ENCODE measurements around the gene SPTLC3. TPM values are rescaled to one million over a fixed set of nuclear protein-coding genes. Genes with fewer than 3 reads are reported as not detected.

The SPTLC3 gene
- total and polyA plus RNA-seq, 2 experiments from 2014 or later, result 0.52 to 0.66 TPM

GRCh38 chr20:13017235-13017634 lies 8.5 kb downstream of the SPTLC3 start:
- no peak for ATAC-seq

GRCh38 chr20:13017883-13018535 lies 9.2 kb downstream of the SPTLC3 start:
- Mint-ChIP-seq H3K27me3 (ENCODE audit: insufficient read depth, low read depth, poor library complexity) (no peaks in the 10 kb centered on the region), H3K4me1 (peaks cover 9% of the 10 kb centered on the region; the same call in 2 of the 3 replicates), H3K4me3 (no peak overlapping the region), H3K27ac (no peak overlapping the region), H3K36me3 (ENCODE audit: low read depth) (peaks cover 17% of the 10 kb centered on the region), H3K9me3 (peaks cover 20% of the 10 kb centered on the region)
- DNase-seq (ENCODE audit: low spot score) (no peak), ATAC-seq (no peak)
- no peaks in the 10 kb centered on the region for H4K20me1 ChIP-seq (replicated peaks; ENCODE audit: insufficient read depth)
- no peaks in the 10 kb centered on the region for H3K27me3 ChIP-seq (ENCODE audit: insufficient read depth)
- H3K4me2 ChIP-seq, result no peak overlapping the region
- 0 out of 2 replicates have a peak, but pooled peaks cover 2% of the 10 kb centered on the region for H3K4me1 ChIP-seq (ENCODE audit: insufficient read depth)
- H3K9me2 ChIP-seq (ENCODE audit: insufficient read depth), result peaks cover 5% of the 10 kb centered on the region
- no peaks in the 10 kb centered on the region for H3K79me2 ChIP-seq (replicated peaks; ENCODE audit: insufficient read depth)
- H3K27ac ChIP-seq (ENCODE audit: low read depth), result no peak overlapping the region
- H3K36me3 ChIP-seq (ENCODE audit: insufficient read depth), result no peaks in the 10 kb centered on the region
- H3K4me3 ChIP-seq, result no peak overlapping the region
- no peak overlapping the region for H2AFZ ChIP-seq
- H3F3A ChIP-seq (replicated peaks; ENCODE audit: low read depth), result no peaks in the 10 kb centered on the region
- TF ChIP-seq STAT1 (IDR thresholded peaks at IDR 0.05; ENCODE audit: unreplicated experiment) (no peak), NANOG (IDR thresholded peaks at IDR 0.05; ENCODE audit: borderline replicate concordance) (no peak), ZNF114 (CRISPR knock-in tag; IDR thresholded peaks at IDR 0.05) (no peak), JUNB (IDR thresholded peaks at IDR 0.05; ENCODE audit: unreplicated experiment) (no peak), CTCF (conservative IDR thresholded peaks at IDR 0.05; ENCODE audit: low read depth in 2 of 2) (no peak), REST (IDR thresholded peaks at IDR 0.05; ENCODE audit: unreplicated experiment) (no peak), EZH2phosphoT487 (IDR thresholded peaks at IDR 0.05; ENCODE audit: unreplicated experiment) (no peak), EZH2 (IDR thresholded peaks at IDR 0.05; ENCODE audit: low read depth, unreplicated experiment) (no peak), CREB1 (CRISPR knock-in tag; IDR thresholded peaks at IDR 0.05; ENCODE audit: low read depth) (no peak), ETS1 (IDR thresholded peaks at IDR 0.05) (no peak), POLR2AphosphoS5 (IDR thresholded peaks at IDR 0.05; ENCODE audit: low read depth) (no peak), ZNF331 (CRISPR knock-in tag; IDR thresholded peaks at IDR 0.05; ENCODE audit: low read depth) (no peak)

More at GRCh38 chr20:13017235-13017634, 8.5 kb downstream of the SPTLC3 start:
- H3F3A ChIP-seq (replicated peaks; ENCODE audit: low read depth), result no peaks in the 10 kb centered on the region
- no peak overlapping the region for H3K4me3 Mint-ChIP-seq
- H3K36me3 Mint-ChIP-seq (ENCODE audit: low read depth), result peaks cover 12% of the 10 kb centered on the region
- 0 out of 2 replicates have a peak, but pooled peaks cover 6% of the 10 kb centered on the region for H3K4me1 ChIP-seq (ENCODE audit: insufficient read depth)
- DNase-seq (ENCODE audit: low spot score), result no peak
- H3K4me2 ChIP-seq, result no peak overlapping the region
- no peaks in the 10 kb centered on the region for H3K27me3 ChIP-seq (ENCODE audit: insufficient read depth)
- no peaks in the 10 kb centered on the region for H3K27me3 Mint-ChIP-seq (ENCODE audit: insufficient read depth, low read depth, poor library complexity)
- H3K27ac ChIP-seq (ENCODE audit: low read depth), result no peak overlapping the region
- peaks cover 5% of the 10 kb centered on the region for H3K9me2 ChIP-seq (ENCODE audit: insufficient read depth)
- H3K79me2 ChIP-seq (replicated peaks; ENCODE audit: insufficient read depth), result no peaks in the 10 kb centered on the region
- no peaks in the 10 kb centered on the region for H4K20me1 ChIP-seq (replicated peaks; ENCODE audit: insufficient read depth)
- peaks cover 14% of the 10 kb centered on the region for H3K9me3 Mint-ChIP-seq
- H3K4me1 Mint-ChIP-seq, result peaks cover 14% of the 10 kb centered on the region
- H3K4me3 ChIP-seq, result no peak overlapping the region
- no peak overlapping the region for H2AFZ ChIP-seq
- TF ChIP-seq NANOG (IDR thresholded peaks at IDR 0.05; ENCODE audit: borderline replicate concordance) (no peak), ZNF331 (CRISPR knock-in tag; IDR thresholded peaks at IDR 0.05; ENCODE audit: low read depth) (no peak)
- H3K36me3 ChIP-seq (ENCODE audit: insufficient read depth), result no peaks in the 10 kb centered on the region
- no peak overlapping the region for H3K27ac Mint-ChIP-seq
